Sigmoid colon (tissue), 4 donors: Measurements from ENCODE around the gene SFXN5.

Experiments used
- CTCF ChIP-seq, 4 experiments: fragments of 450-650 bp in 3 of 4; fragments of 200-600 bp in 1 of 4; IDR thresholded peaks; one replicate each; pipeline ENCODE4 v1.5.1; 2016 to 2019; ENCODE audit warnings: antibody characterized with exemption in 4 of 4, mild to moderate bottlenecking in 3 of 4, moderate library complexity in 2 of 4
- EP300 ChIP-seq, 4 donors: sonication (generic); formaldehyde crosslinking; IDR thresholded peaks; one replicate each; pipeline ENCODE4 v1.6.1; 2017; ENCODE audit warnings: antibody characterized with exemption in 4 of 4
- POLR2A ChIP-seq, 2 donors: fragments of 450-650 bp; IDR thresholded peaks; one replicate each; pipeline ENCODE4 v1.6.1; 2016; ENCODE audit warnings: antibody characterized with exemption in 2 of 2, mild to moderate bottlenecking in 2 of 2, moderate library complexity in 2 of 2
- POLR2AphosphoS5 ChIP-seq, 4 donors: sonication (generic); formaldehyde crosslinking; IDR thresholded peaks; one replicate each; pipeline ENCODE4 v1.6.1; 2017; ENCODE audit warnings: antibody characterized with exemption in 4 of 4

GRCh38 chr2:72984172-72984671 lies 87.3 kb downstream of the SFXN5 start:
- TF ChIP-seq CTCF (IDR thresholded peaks at IDR 0.05) (no peak), POLR2AphosphoS5 (IDR thresholded peaks at IDR 0.05) (no peak), POLR2A (IDR thresholded peaks at IDR 0.05) (no peak), EP300 (IDR thresholded peaks at IDR 0.05) (no peak)
